Calu3 (cell line): Measurements from ENCODE around the gene DNAJB2. TPM values are rescaled to one million over a fixed set of nuclear protein-coding genes. Genes with fewer than 3 reads are reported as not detected.

Experiments used
- BruUV-seq: library from RNA; stranded (reverse); fragments of 400-500 nt; replicated peaks from 2 replicates; lab custom pipeline; 2021; lab: Mats Ljungman, UMichigan
- CTCF ChIA-PET: fragments of 300-600 bp; sonication (Branson Sonifier 250); formaldehyde crosslinking; loops from one replicate; lab custom pipeline; 2022; ENCODE audit warnings: antibody characterized with exemption; lab: Charles Lee
- DNase-seq: peaks from one replicate; pipeline ENCODE4 v3.0.0; 2022
- H3K27ac Mint-ChIP-seq: one replicate; pipeline ENCODE4 v1.8.0; 2022; ENCODE audit warnings: mixed read lengths; ENCODE audit not compliant: unreplicated experiment
- H3K27me3 Mint-ChIP-seq: one replicate; pipeline ENCODE4 v1.8.0; 2022; ENCODE audit warnings: mixed read lengths; ENCODE audit not compliant: unreplicated experiment
- H3K36me3 Mint-ChIP-seq: one replicate; pipeline ENCODE4 v1.8.0; 2022; ENCODE audit warnings: mild to moderate bottlenecking, moderate library complexity, mixed read lengths; ENCODE audit not compliant: insufficient read depth, unreplicated experiment
- H3K4me1 Mint-ChIP-seq: one replicate; pipeline ENCODE4 v1.8.0; 2022; ENCODE audit warnings: mild to moderate bottlenecking, low read depth, mixed read lengths; ENCODE audit not compliant: unreplicated experiment
- H3K4me3 Mint-ChIP-seq: one replicate; pipeline ENCODE4 v1.8.0; 2022; ENCODE audit warnings: mild to moderate bottlenecking, low read depth, moderate library complexity, mixed read lengths; ENCODE audit not compliant: unreplicated experiment
- H3K9me3 Mint-ChIP-seq: one replicate; pipeline ENCODE4 v1.8.0; 2022; ENCODE audit warnings: low read depth, mixed read lengths; ENCODE audit not compliant: unreplicated experiment
- intact Hi-C: fragments of 100-400 bp; cut with micrococcal nuclease; formaldehyde crosslinking; loops from one replicate; pipeline ENCODE4 v1.10.0; 2022; ENCODE audit not compliant: unreplicated experiment
- total RNA-seq: library from RNA; stranded (reverse); gene quantifications from 2 replicates; pipeline ENCODE4 v1.2.3, GENCODE V29; 2022
- TF ChIP-seq, protein P1 (sequence below): fragments of 200-600 bp; IDR thresholded peaks from one replicate; pipeline ENCODE4 v1.8.0; 2022; ENCODE audit warnings: antibody characterized with exemption; ENCODE audit not compliant: unreplicated experiment

DNAJB2 gene
- total RNA-seq, 1 experiment from 2014 or later = 68.2 TPM

GRCh38 chr2:219278655-219279150 is 463 bp upstream of the DNAJB2 start:
- peak overlapping the region; percentile 83 for H3K27ac Mint-ChIP-seq
- CTCF ChIA-PET = interaction anchor here (0.6 to 4.0 kb wide), 11 partner anchors 9 to 102 kb away, joined by 3 to 41 read pairs (median 3); partner anchors contain the start of genes ANKZF1, ATG9A, CNPPD1 and GLB1L
- no peaks in the 10 kb centered on the region for H3K27me3 Mint-ChIP-seq
- no peak for DNase-seq
- peaks cover 39% of the 10 kb centered on the region for H3K36me3 Mint-ChIP-seq
- TF ChIP-seq, protein P1, sequence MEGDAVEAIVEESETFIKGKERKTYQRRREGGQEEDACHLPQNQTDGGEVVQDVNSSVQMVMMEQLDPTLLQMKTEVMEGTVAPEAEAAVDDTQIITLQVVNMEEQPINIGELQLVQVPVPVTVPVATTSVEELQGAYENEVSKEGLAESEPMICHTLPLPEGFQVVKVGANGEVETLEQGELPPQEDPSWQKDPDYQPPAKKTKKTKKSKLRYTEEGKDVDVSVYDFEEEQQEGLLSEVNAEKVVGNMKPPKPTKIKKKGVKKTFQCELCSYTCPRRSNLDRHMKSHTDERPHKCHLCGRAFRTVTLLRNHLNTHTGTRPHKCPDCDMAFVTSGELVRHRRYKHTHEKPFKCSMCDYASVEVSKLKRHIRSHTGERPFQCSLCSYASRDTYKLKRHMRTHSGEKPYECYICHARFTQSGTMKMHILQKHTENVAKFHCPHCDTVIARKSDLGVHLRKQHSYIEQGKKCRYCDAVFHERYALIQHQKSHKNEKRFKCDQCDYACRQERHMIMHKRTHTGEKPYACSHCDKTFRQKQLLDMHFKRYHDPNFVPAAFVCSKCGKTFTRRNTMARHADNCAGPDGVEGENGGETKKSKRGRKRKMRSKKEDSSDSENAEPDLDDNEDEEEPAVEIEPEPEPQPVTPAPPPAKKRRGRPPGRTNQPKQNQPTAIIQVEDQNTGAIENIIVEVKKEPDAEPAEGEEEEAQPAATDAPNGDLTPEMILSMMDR = no peak
- peaks cover 54% of the 10 kb centered on the region for H3K4me1 Mint-ChIP-seq
- TSS peak; percentile 93 for BruUV-seq
- H3K4me3 Mint-ChIP-seq = peak overlapping the region; percentile 87
- H3K9me3 Mint-ChIP-seq = no peaks in the 10 kb centered on the region
- intact Hi-C loops = loop anchor here (1.0 to 5.0 kb wide), 2 partner anchors 29 to 61 kb away; partner anchors contain the start of gene ABCB6

DNA sequence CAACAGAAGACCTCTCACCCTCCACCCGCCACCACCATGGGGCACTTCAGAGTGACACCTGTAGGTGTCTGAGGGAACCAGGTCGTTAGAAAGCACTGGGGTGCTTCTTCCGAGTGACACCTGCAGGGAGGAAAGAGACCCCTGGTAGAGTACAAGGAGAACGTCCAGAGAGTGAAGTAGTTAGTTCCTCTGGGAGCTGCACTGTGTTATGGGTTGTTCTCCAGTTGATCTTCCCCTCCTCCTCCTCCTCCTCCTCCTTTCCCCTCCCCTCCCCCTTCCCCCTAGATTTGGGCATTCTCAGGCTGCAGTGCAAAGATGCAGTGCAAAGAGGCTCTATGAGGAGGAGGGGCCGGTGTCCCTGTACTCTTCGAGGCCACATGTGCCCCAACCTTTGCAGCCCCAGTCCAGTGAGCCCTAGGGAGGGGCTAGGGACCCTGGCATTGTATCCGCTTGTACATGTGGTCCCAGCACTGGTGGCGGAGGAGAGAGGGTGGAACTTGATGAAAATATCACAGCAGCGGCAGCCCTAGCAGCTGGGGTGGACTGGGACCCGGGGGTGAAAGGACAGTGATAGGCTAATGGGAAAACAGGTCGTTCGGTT is 850 bp downstream of the DNAJB2 start:
- no peak for DNase-seq
- Mint-ChIP-seq H3K4me1 (peaks cover 41% of the 10 kb centered on the region), H3K9me3 (no peaks in the 10 kb centered on the region)

GRCh38 chr2:219280651-219281050 is 1.5 kb downstream of the DNAJB2 start:
- Mint-ChIP-seq H3K36me3 (peaks cover 30% of the 10 kb centered on the region), H3K27ac (no peak overlapping the region), H3K9me3 (no peaks in the 10 kb centered on the region), H3K27me3 (no peaks in the 10 kb centered on the region), H3K4me1 (peaks cover 39% of the 10 kb centered on the region), H3K4me3 (peak overlapping the region; percentile 87)
- TF ChIP-seq, protein P1 = no peak
- intact Hi-C loops = no loop called here
- CTCF ChIA-PET = interaction anchor here (1.0 kb wide), 1 partner anchor 14 kb away, joined by 3 read pairs; no protein-coding TSS in a partner anchor
- BruUV-seq = TSS peak; percentile 50
- DNase-seq = no peak

More for the DNA sequence above, 850 bp downstream of the DNAJB2 start:
- CTCF ChIA-PET = interaction anchor here (2.4 to 4.0 kb wide), 2 partner anchors 15 to 31 kb away, joined by 16 to 41 read pairs; no protein-coding TSS in a partner anchor
- peak overlapping the region; percentile 83 for H3K27ac Mint-ChIP-seq
- peak overlapping the region; percentile 87 for H3K4me3 Mint-ChIP-seq
- no TSS peak for BruUV-seq
- TF ChIP-seq, protein P1 = peak; percentile 2
- intact Hi-C loops = loop anchor here (1.0 to 5.0 kb wide), 2 partner anchors 31 to 63 kb away; partner anchors contain the start of gene ABCB6
- H3K36me3 Mint-ChIP-seq = peaks cover 27% of the 10 kb centered on the region
- H3K27me3 Mint-ChIP-seq = no peaks in the 10 kb centered on the region

DNA sequence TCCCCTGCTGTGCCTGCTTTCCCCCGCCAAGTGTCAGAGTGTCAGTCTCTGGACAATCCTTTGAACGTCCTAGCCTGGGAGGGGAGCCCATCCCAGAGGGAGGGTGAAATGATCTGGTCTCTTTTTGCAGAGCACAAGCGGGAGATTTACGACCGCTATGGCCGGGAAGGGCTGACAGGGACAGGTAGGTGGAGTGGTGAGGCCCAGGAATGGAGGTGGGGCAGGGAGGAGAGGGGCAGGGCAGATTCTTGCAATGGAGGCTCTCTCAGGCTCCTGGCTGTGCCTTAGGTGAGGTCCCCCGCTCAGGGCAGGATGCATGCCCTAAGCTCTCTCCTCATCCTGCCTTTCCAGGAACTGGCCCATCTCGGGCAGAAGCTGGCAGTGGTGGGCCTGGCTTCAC is 2.4 kb downstream of the DNAJB2 start:
- TF ChIP-seq, protein P1 = no peak
- Mint-ChIP-seq H3K27me3 (no peaks in the 10 kb centered on the region), H3K4me3 (no peak overlapping the region), H3K27ac (no peak overlapping the region), H3K36me3 (peaks cover 35% of the 10 kb centered on the region), H3K4me1 (peaks cover 39% of the 10 kb centered on the region), H3K9me3 (no peaks in the 10 kb centered on the region)
- intact Hi-C loops = no loop called here
- BruUV-seq = no TSS peak
- CTCF ChIA-PET = interaction anchor here (1.0 to 1.4 kb wide), 2 partner anchors 13 to 27 kb away, joined by 3 read pairs; partner anchors contain the start of gene TUBA4A
- no peak for DNase-seq
